ENCODE results near the gene OSGEP.
A peak's percentile ranks its signal among the peaks of the same experiment; 100 is the strongest.

OSGEP gene

GRCh38 chr14:20454516-20455354, at the start of gene OSGEP, which contains the start of gene APEX1:
TSS of gene OSGEP (minus strand) at chr14:20454812. CDS start at chr14:20454683, 129 bp downstream.
TSS of gene APEX1 (plus strand) at chr14:20455226. CDS start at chr14:20455646, 420 bp downstream.
- peak; percentile 100 for DNase-seq

DNA sequence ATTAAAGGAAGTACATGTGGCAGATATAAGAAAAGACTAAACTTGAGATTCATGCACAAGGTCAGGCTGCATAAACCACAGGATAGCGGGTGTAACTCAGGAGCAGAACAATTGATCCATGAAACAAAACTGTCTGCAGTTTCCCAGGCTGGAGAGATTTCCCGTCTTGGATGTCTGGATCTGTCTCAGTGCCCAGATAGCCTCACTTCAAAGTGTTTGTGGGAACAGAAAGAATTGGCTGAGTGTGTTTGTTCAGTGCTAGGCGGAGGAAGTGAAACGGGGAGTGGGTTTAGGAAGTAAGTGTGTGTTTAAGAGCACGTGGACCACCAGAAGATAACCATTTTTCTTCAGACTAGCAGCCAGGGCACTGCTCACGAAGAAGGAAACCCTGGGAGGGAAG, 49.3 kb upstream of the OSGEP start:
- no peak for DNase-seq

- DNase-seq: no peak
These were observed 46.7 kb upstream of the OSGEP start for GRCh38 chr14:20501346-20501745.

DNA sequence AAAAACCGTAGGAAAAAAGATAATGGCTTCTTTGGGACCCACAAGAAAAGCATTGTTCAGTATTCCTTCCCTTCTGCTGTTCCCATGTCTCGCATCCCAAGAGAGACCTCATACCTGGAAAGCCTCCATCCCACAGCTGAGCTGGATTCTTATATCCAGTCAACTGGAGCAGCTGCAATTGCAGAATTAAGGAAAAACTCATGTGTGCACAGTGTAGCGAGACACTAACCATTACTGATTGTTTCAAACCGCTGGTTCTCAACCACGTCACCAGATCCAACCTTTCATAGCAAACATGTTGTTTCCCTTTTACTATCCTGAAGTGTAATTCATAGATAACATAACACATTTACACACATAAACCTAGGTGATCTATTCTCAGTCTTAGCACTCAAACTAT, 45.3 kb upstream of the OSGEP start:
- no peak for DNase-seq

- DNase-seq: no peak
These were observed 44.5 kb upstream of the OSGEP start for GRCh38 chr14:20499108-20499507.

DNA sequence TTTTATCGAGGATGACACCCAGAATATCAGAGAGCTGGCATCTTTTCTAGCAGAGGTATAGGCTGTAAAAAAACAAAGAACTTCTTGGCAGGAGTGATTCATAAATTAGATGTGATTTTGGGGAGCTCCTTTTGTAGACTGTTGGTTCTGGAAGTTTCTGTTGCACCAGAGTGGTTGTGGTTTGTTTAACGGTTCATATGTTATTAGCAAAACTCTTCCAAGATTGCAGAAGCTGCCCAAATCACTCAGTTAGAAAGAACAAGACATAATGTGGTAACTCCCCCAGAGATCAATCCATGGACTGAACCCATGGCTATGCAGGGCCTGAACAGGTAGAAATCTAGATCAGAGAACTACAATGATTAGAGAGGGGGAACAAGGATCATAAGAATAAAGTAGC, 44.0 kb upstream of the OSGEP start:
- no peak for DNase-seq

GRCh38 chr14:20494935-20495766, 40.5 kb upstream of the OSGEP start:
- DNase-seq: no peak

- no peak for DNase-seq
These were observed 39.0 kb upstream of the OSGEP start for GRCh38 chr14:20493634-20494033.

GRCh38 chr14:20492486-20492885, 37.9 kb upstream of the OSGEP start:
- no peak for DNase-seq

DNA sequence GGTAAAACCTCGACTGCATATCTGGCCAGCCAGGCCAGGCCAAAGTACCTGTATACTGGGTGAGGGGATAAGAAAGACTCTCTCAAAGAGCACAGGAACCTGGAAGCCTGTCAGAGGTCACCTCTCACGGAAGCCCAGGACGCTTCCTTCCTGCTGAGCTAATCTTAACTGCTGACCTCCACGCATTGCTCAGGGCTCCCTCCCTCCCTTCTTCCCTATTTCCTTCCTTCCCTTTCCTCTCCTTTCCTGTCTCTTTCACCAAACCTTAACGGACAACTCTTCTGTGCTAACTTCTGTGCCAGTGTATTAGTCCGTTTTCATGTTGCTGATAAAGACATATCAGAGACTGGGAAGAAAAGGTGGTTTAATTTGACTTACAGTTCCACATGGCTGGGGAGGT, 36.0 kb upstream of the OSGEP start:
- no peak for DNase-seq

- DNase-seq: peak; percentile 15
These were observed 34.7 kb upstream of the OSGEP start for GRCh38 chr14:20489093-20489994.

- no peak for DNase-seq
These were observed 32.7 kb upstream of the OSGEP start for GRCh38 chr14:20487396-20487725.

DNA sequence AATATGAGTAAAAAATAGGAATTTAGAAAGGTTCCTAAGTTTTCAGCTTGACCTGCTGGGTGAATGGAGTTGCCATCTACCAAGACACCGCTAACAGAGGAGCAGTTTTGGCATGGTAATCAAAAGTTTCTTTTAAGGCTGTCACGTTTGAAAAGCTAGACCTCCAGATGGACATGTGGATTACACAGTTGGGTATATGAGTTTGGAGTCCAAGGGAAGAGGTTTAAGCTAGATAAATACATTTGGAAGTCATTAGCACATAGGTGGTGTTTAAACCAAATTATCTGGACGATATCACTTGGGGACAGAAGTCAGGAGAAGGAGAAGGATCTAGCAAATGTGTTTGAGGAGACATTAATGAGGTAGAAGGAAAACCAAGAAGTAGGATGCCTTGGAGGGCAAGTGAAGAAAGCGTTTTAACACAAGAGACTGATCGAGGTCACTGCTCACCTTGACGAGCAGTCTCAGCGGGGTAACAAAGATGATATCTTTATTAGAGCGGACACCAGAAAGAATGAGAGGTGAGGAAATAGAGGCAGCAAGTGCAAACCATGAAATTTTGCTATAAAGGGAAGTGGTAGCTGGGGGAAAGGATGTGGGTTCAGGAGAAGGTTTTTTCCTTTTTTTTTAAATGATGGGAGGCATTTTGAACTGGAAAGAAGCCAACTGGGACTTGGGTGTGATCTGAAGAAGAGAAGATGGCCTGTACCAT, 32.2 kb upstream of the OSGEP start:
- no peak for DNase-seq

DNA sequence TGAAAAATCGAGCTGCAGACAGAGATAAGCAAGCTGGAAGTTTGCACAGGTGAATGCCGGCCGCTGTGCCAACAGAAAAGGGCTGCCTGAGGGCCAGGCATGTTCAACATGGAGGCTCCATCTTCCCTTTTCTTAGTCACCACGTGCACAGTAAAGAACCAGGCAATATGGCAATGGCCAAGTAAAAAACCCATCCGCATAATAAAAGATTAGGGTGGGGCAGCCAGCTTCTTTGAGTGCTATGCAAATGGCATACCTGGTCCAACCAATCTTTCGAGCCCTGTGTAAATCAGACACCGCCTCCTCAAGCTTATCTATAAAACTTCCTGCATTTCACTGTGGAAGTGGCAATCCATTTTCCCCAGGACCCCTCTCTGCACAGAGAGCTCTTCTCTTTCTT, 31.3 kb upstream of the OSGEP start:
- DNase-seq: no peak

DNA sequence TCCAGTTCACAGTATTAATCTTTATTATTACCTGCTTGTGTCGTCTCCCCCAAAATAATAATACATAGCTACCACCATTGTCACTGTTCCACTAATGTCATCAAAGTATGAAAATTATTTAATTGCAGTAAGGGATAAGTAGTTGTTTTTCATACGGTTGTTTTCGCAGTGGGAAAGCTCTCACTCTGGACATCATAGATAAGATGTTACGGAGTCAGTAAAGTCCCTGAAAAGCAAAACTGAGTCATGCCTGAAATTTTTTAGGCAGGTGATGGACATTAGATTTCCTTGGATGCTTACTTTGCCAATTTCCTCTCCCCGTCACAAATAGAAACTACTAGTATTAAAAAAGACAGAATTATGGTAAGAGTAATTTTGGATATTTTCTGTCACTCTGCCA, 27.8 kb upstream of the OSGEP start:
- no peak for DNase-seq

GRCh38 chr14:20478894-20479293, 24.3 kb upstream of the OSGEP start:
- no peak for DNase-seq

DNA sequence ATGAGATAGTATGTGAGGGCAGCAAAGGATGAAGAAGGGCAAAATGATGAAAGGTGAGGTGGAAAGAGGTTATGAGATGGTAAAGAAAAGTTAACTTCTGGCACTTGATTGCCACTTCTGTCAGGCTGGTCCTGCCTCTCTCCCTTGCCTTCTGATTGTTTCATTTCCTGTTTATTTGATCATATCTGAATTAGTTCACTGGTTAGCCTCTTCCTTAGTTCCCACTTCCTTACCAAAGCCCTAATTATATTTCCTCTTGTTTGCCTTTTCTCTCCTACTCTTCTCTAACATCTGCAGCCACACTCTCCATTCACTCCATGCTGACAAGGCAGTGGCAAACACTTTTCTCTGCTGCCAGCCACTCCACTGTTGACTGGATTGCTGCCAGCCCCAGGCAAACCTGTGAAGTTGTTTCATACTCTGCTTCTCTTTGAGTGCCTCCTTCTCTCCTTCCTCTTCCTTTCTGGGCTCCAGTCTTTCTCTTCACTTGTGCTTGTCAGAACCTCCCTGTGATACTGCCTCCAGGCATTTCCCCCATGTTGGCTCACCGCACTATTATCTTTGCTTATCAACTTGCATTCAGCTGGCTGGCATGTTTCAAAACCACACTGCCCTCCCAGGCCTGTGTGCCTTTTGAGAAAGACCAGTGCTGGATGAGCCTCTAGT, 22.7 kb upstream of the OSGEP start:
- DNase-seq: peak; percentile 98

DNA sequence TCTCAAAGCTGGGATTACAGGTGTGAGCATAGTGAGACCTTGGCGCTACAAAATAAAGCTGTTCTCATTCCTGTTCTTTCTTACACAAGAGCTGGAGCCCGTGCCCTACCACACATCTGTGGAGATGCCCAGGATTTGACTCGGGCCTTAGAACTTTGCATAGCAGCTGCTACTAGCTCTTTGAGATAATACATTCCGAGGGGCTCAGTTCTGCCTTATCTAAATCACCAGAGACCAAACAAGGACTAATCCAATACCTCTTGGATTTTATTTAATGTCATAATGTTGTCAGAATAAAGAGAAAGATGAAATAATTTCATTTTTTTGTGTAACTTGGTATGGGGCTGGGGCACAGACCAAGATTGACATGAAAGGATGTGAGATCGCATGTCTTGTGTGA, 22.2 kb upstream of the OSGEP start:
- DNase-seq: no peak

DNA sequence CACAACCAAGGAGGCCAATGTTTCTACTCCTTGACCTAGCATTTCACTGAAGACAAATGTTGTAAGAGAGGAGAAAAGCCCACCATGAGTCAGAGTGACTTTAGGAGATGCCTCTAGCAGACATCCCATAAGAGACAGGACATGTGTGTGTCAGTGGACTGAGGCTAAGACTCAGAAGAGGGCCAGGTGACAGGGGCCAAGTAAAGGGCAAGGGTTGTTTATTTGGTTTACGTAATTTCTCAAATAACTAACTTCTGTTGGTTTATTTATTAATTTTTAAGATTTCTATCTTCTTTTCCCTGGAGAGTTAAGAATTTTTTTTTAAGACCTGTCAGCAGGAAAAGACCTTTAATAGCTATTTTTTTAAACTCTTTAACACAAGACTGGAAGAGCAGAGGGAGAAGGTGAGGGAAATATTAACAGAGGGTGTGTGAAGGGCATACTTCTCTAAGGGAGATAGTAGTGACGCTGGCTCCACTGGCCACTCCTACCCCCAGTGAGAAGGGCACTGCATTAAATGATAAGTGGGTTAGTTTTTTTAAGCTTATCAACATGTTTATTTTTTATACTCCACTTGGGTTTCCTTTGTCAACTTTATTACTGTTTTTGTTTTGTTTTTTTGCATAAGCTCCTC, 18.0 kb upstream of the OSGEP start:
- no peak for DNase-seq

- no peak for DNase-seq
These were observed 15.9 kb upstream of the OSGEP start for GRCh38 chr14:20470603-20470901.

DNA sequence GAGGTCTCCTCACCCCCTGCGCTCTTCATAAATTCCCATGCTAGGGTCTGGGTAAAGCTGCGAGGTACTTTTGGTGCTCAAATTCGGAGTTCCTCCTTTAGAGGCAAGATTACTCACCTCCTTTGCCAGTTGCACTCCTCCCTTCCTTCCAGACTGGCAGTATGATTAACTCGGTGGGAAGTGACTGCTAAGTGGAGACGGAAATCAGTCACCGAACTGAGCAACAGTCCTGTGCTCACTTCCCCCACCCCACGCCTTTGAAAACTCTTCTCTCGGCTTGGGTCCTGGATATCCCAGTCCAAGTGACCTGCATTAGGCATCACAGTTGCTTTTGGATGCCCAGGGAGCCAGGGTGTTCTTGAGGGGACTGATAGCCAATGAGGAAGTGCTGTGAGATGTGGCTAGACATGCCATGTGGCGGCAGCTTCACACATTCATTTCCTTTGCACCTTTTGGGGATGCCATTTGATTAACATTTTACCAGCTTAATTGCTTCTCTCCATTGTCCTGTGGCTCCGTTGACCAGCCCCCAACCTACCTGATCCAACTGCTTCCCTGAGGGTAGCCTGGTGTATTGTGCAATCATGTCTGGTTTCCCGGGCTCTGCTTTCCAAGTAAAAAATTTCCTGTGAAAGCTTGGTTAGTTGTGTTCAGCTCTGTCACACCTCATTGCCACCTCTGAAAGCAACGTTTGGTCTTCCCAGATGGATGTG, 15.4 kb upstream of the OSGEP start:
- DNase-seq: peak; percentile 78
